GM20431 (cell line): Measurements from ENCODE around the gene CDK14.
"Not testable (repeated sequence)": the region's sequence is repeated elsewhere in the genome, so short reads cannot be mapped to it uniquely, and the experiment has no call there.

Source experiments
- in situ Hi-C: fragments of 300-500 bp; cut with MseI, MboI; formaldehyde crosslinking; loops from one replicate; pipeline ENCODE4 v1.15.0; 2020; ENCODE audit warnings: low sequenced_read_pairs; ENCODE audit not compliant: unreplicated experiment

Gene CDK14

GRCh38 chr7:90709501-90710465 lies 113.7 kb downstream of the CDK14 start:
- in situ Hi-C loops, result loop anchor here (25.0 kb wide), 1 partner anchor 328 kb away; no protein-coding TSS in a partner anchor

DNA sequence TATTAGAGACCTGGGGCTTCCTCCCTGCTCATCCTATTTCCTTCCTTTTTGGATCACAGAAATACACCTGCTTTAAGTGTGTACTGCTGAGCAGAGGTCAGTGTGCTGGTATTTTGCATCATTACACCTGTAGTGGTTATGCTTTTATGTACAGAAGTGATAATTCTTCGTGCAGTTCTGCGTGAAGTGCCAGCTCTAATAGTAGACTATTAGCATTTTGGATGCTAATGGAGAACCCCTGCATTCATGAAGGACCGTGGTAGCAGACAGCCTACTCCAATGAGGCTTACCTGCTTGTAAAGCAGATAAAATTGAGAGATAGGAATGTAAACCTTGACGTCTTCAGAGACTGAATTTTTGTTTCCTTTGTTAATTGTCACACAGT lies 114.3 kb downstream of the CDK14 start:
- in situ Hi-C loops, result loop anchor here (25.0 kb wide), 1 partner anchor 327 kb away; no protein-coding TSS in a partner anchor

GRCh38 chr7:90713628-90714027 lies 117.5 kb downstream of the CDK14 start:
- in situ Hi-C loops, result loop anchor here (25.0 kb wide), 1 partner anchor 324 kb away; no protein-coding TSS in a partner anchor

- in situ Hi-C loops, result loop anchor here (25.0 kb wide), 1 partner anchor 322 kb away; no protein-coding TSS in a partner anchor
These were observed 118.9 kb downstream of the CDK14 start for GRCh38 chr7:90715067-90715466.

- in situ Hi-C loops, result loop anchor here (25.0 kb wide), 1 partner anchor 320 kb away; no protein-coding TSS in a partner anchor
These were observed 121.4 kb downstream of the CDK14 start for GRCh38 chr7:90717296-90718060.

- in situ Hi-C loops, result loop anchor here (25.0 kb wide), 1 partner anchor 318 kb away; no protein-coding TSS in a partner anchor
These were observed 123.0 kb downstream of the CDK14 start for GRCh38 chr7:90719155-90719554.

GRCh38 chr7:90720984-90721760 lies 125.1 kb downstream of the CDK14 start:
- in situ Hi-C loops, result loop anchor here (25.0 kb wide), 1 partner anchor 316 kb away; no protein-coding TSS in a partner anchor

DNA sequence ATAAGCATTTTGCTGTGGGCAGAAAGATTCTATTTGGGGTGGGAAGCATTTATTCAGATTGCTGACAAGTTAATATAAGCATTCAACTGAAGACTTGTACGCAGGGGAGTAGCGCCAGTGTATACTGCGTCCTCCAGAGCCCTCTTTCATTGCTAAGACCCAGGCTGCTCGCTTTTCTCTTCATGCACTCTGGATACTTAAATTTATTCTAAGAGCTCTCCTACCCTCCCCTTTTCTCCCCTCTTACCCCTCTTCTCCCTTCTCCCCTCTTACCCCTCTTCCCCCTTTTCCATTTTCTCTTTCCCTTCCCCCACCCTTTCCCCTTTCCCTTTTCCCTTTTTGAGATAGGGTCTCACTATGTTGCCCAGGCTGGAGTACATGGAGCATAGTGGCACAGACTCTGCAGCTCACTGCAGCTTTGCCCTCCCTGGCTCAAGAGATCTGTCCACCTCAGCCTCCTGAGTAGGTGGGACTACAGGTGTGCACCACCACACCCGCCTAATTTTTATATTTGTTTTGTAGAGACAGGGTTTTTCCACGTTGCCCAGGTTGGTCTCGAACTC lies 125.8 kb downstream of the CDK14 start:
- in situ Hi-C loops, result loop anchor here (25.0 kb wide), 1 partner anchor 315 kb away; no protein-coding TSS in a partner anchor

DNA sequence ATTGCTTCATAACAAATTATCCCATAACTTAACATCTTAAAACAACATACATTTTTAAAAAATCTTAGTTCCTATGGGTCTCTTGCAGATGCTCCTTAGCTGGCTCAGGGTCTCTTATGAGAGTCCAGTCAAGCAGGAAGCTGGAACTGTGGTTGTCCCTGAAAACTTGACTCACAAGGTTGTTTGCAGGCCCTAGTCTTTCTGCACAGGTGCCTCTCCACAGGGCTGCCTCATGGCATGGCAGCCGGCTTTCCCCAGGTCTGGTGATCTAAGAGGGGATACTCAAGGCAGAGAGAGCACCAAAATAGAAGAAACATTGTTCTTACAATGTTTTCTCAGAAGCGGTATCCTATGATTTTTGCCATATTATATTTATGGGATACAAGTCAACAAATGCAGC lies 127.1 kb downstream of the CDK14 start:
- in situ Hi-C loops, result loop anchor here (25.0 kb wide), 1 partner anchor 314 kb away; no protein-coding TSS in a partner anchor

- in situ Hi-C loops, result loop anchor here (25.0 kb wide), 1 partner anchor 313 kb away; no protein-coding TSS in a partner anchor
These were observed 127.7 kb downstream of the CDK14 start for GRCh38 chr7:90723866-90724265.

GRCh38 chr7:90726120-90726519 lies 130.0 kb downstream of the CDK14 start:
- in situ Hi-C loops, result no loop called here

DNA sequence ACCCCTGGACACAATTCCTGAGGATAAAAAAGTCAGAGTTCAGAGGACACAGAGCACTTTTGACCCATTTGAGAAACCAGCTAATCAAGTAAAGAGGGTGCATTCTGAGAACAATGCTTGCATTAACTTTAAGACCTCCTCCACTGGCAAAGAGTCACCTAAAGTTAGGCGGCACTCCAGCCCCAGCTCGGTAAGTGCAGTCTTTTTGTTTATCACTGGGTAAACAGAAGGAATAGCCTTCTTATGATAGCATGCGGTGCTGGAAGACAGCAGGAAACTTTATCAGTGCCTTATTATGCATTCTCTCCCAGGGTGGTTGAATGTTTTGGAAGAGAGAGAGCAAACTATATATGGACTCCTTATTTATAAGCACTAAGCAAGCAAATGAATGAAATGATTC lies 130.5 kb downstream of the CDK14 start:
- in situ Hi-C loops, result no loop called here

DNA sequence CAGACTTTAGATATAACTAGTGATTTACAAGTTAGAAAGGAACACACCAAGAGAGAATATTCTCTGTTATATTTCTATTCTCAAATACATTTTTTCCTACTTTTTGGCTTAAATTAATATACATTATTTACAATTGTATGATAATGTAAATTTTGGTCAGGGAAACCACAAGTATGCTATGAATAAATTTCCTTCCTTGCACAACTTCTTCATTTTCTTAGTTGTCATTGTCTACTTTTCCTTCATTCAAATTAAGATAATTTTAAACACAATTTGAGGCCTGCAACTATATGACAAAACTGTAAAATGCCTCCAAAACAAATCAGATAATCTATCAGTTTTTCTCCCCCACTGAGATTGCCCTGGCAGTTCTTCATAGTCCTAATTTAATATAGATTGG lies 131.3 kb downstream of the CDK14 start:
- in situ Hi-C loops, result no loop called here

- in situ Hi-C loops, result no loop called here
These were observed 132.4 kb downstream of the CDK14 start for GRCh38 chr7:90728568-90728967.

DNA sequence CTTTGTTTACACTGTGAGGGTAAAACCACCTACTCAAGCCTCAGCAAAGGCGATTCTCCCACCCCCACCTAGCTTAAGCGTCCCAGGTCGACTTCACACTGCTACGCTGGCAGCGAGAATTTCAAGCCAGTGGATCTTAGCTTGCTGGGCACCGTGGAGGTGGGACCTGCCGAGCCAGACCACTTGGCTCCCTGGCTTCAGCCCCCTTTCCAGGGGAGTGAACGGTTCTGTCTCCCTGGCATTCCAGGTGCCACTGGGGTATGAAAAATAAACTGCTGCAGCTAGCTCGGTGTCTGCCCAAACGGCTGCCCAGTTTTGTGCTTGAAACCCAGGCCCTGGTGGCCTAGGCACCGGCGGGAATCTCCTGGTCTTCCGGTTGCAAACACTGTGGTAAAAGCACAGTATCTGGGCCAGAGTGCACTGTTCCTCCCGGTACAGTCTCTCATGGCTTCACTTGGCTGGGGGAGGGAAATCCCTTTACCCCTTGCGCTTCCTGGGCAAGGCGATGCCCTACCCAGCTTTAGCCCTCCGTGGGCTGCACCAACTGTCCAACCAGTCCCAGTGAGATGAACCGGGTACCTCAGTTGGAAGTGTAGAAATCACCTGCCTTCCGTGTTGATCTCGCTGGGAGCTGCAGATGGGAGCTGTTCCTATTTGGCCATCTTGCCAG lies 139.6 kb downstream of the CDK14 start:
- in situ Hi-C loops, result not testable (repeated sequence)

DNA sequence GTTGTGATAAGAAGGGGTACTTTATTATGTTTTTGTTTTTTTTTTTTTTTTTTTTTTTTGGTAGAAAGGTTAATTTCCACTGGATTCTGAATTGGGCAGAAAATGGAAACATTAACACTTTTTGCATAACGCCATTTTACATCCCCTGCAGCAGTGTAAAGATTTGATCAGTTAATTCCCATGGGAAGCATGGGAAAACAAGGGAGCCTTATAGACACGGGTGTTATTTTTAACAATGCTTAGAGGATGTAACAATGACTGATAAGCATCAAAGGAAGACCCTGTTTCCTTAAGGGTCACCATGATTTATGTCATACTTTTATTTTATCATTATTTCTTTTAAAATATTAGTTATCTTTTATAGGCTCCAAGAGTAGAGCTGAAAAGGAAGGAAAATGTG lies 140.2 kb downstream of the CDK14 start:
- in situ Hi-C loops, result no loop called here

GRCh38 chr7:90736968-90737939 lies 141.1 kb downstream of the CDK14 start:
- in situ Hi-C loops, result no loop called here

DNA sequence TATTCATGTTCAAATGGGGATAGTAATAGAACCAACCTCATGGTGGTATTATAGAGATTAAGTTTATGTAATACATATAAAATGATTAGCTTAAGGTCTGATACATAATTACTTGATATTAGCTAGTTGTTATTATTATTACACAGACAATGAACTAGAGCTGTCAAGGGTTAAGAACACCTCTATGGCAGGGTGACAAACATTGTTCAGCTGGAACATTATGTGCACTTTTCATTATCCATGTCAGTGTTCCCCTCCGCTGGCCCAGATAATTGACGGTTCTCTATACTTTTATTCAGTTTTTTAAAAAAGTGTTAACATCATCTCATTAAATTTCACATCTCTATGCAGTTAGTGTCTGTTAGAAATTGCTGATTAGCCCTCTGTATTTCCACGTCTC lies 142.1 kb downstream of the CDK14 start:
- in situ Hi-C loops, result no loop called here
